ENCODE data around the gene CYP19A1. TPM values are rescaled to one million over a fixed set of nuclear protein-coding genes. Genes with fewer than 3 reads are reported as not detected.

Gene CYP19A1
- total and polyA plus RNA-seq, 5 donors from 2014 or later, result 0.52 TPM; not detected in 4

- DNase-seq (no peak), ATAC-seq (ENCODE audit: low read depth in 2 of 2) (no peak)
- Histone ChIP-seq H3K36me3 (ENCODE audit: control insufficient read depth, insufficient read depth, low read length) (no peaks in the 10 kb centered on the region), H3K9me3 (ENCODE audit: control insufficient read depth in 2 of 2, low read length in 2 of 2) (no peaks in the 10 kb centered on the region), H3K27me3 (ENCODE audit: control insufficient read depth, insufficient read depth, low read length) (peaks cover 3% of the 10 kb centered on the region), H3K4me3 (ENCODE audit: low read depth, low read length) (no peak overlapping the region), H3K4me1 (ENCODE audit: control insufficient read depth, insufficient read depth, low read length, poor library complexity, severe bottlenecking) (no peaks in the 10 kb centered on the region), H3K27ac (ENCODE audit: insufficient read depth, low read length, poor library complexity, severe bottlenecking) (no peak overlapping the region)
- H3K27me3 Mint-ChIP-seq, result peaks cover 17% of the 10 kb centered on the region
- H3K36me3 Mint-ChIP-seq, result no peaks in the 10 kb centered on the region
- H3K9me3 Mint-ChIP-seq, result peaks cover 0 to 4% (median 0%) of the 10 kb centered on the region in 7 donors
- H3K4me3 Mint-ChIP-seq, result peak overlapping the region in 1 of 4 donors; percentile 12
- no peaks in the 10 kb centered on the region for H3K4me1 Mint-ChIP-seq
- H3K27ac Mint-ChIP-seq, result no peak overlapping the region
These were observed 167.3 kb downstream of the CYP19A1 start for GRCh38 chr15:51170882-51171633.

GRCh38 chr15:51168700-51169099 is 169.7 kb downstream of the CYP19A1 start:
- H3K27ac ChIP-seq (ENCODE audit: insufficient read depth, low read length, poor library complexity, severe bottlenecking), result no peak overlapping the region
- DNase-seq (no peak), ATAC-seq (ENCODE audit: low read depth in 2 of 2) (no peak)
- Mint-ChIP-seq H3K27ac (no peak overlapping the region), H3K9me3 (peaks cover 0 to 4% (median 0%) of the 10 kb centered on the region in 7 donors), H3K27me3 (peaks cover 21% of the 10 kb centered on the region), H3K4me1 (no peaks in the 10 kb centered on the region), H3K4me3 (no peak overlapping the region), H3K36me3 (no peaks in the 10 kb centered on the region)
- H3K4me1 ChIP-seq (ENCODE audit: control insufficient read depth, insufficient read depth, low read length, poor library complexity, severe bottlenecking), result no peaks in the 10 kb centered on the region
- peaks cover 3% of the 10 kb centered on the region for H3K27me3 ChIP-seq (ENCODE audit: control insufficient read depth, insufficient read depth, low read length)
- H3K4me3 ChIP-seq (ENCODE audit: low read depth, low read length), result no peak overlapping the region
- no peaks in the 10 kb centered on the region for H3K36me3 ChIP-seq (ENCODE audit: control insufficient read depth, insufficient read depth, low read length)
- no peaks in the 10 kb centered on the region for H3K9me3 ChIP-seq (ENCODE audit: control insufficient read depth in 2 of 2, low read length in 2 of 2)

DNA sequence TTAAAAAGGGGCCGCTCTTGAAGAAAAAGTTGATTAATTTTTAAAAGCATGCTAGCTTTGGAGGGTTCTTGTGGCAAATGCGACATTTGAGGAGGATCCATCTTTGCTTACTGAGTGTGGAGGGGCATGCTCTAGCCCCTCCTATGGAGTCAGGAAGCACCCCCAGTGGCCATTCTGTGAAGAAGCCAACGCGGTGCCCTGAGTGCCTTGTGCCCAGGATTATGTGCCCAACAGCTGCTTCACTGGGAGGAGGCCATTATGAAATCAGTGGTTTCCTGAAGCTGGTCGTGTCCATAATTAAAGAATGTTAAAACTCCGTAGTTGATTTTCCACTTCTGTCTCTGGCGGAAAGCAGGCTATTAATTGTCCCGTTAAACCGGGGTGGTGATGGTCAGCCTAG is 174.6 kb downstream of the CYP19A1 start:
- Mint-ChIP-seq H3K9me3 (no peaks in the 10 kb centered on the region), H3K27me3 (peaks cover 36% of the 10 kb centered on the region), H3K36me3 (no peaks in the 10 kb centered on the region), H3K4me1 (no peaks in the 10 kb centered on the region), H3K4me3 (no peak overlapping the region), H3K27ac (no peak overlapping the region)
- DNase-seq (no peak), ATAC-seq (ENCODE audit: low read depth in 2 of 2) (no peak)
- Histone ChIP-seq H3K4me3 (ENCODE audit: low read depth, low read length) (no peak overlapping the region), H3K36me3 (ENCODE audit: control insufficient read depth, insufficient read depth, low read length) (no peaks in the 10 kb centered on the region), H3K9me3 (ENCODE audit: control insufficient read depth in 2 of 2, low read length in 2 of 2) (no peaks in the 10 kb centered on the region), H3K27me3 (ENCODE audit: control insufficient read depth, insufficient read depth, low read length) (peaks cover 3% of the 10 kb centered on the region), H3K27ac (ENCODE audit: insufficient read depth, low read length, poor library complexity, severe bottlenecking) (no peak overlapping the region), H3K4me1 (ENCODE audit: control insufficient read depth, insufficient read depth, low read length, poor library complexity, severe bottlenecking) (no peaks in the 10 kb centered on the region)

- Mint-ChIP-seq H3K27me3 (peaks cover 29% of the 10 kb centered on the region), H3K4me1 (no peaks in the 10 kb centered on the region)
- no peaks in the 10 kb centered on the region for H3K36me3 ChIP-seq (ENCODE audit: control insufficient read depth, insufficient read depth, low read length)
These were observed 175.3 kb downstream of the CYP19A1 start for GRCh38 chr15:51162865-51163762.

DNA sequence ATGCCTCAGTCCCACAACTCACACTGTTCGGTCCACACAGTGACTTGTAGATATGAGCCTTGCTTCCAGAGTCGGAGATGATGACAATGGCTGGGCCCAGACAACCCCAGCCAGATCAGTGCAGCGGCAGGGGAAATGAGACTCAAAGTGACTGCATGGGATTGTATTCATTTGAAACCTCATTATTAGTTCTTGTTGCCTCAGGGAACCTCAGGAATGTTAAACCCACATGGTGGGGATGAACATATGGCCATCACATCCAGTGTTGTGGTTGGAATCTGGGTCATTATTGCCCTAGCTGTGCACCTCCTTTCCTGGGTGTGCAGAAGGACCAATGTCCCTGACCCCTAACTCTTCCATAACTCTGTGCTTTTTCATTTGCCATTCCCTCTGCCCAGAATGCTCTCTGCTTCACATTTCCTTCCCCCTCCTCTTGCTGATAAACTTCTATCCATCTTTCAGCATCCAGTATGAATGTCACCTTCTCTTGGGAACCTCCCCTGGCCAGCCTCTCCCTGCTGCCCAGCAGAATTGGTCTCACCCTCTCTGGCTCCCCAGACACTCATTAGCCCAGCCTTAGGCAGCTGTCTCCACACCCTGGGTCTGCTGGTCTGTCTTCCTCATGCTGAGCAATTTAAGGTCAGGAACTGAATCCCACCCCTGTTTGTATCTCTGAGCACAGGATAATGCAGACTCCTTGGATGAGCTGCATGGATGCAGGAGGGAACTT is 176.7 kb downstream of the CYP19A1 start:
- no peak overlapping the region for H3K4me3 Mint-ChIP-seq
- H3K36me3 ChIP-seq (ENCODE audit: control insufficient read depth, insufficient read depth, low read length), result no peaks in the 10 kb centered on the region
- no peaks in the 10 kb centered on the region for H3K36me3 Mint-ChIP-seq
- no peaks in the 10 kb centered on the region for H3K9me3 Mint-ChIP-seq
- no peak overlapping the region for H3K27ac ChIP-seq (ENCODE audit: insufficient read depth, low read length, poor library complexity, severe bottlenecking)
- no peak for ATAC-seq (ENCODE audit: low read depth in 2 of 2)
- no peak for DNase-seq
- H3K27ac Mint-ChIP-seq, result no peak overlapping the region
- H3K27me3 Mint-ChIP-seq, result peaks cover 28% of the 10 kb centered on the region
- H3K4me3 ChIP-seq (ENCODE audit: low read depth, low read length), result no peak overlapping the region
- H3K4me1 Mint-ChIP-seq, result no peaks in the 10 kb centered on the region
- H3K4me1 ChIP-seq (ENCODE audit: control insufficient read depth, insufficient read depth, low read length, poor library complexity, severe bottlenecking), result no peaks in the 10 kb centered on the region
- no peaks in the 10 kb centered on the region for H3K27me3 ChIP-seq (ENCODE audit: control insufficient read depth, insufficient read depth, low read length)
- H3K9me3 ChIP-seq (ENCODE audit: control insufficient read depth in 2 of 2, low read length in 2 of 2), result no peaks in the 10 kb centered on the region

More at GRCh38 chr15:51162865-51163762, 175.3 kb downstream of the CYP19A1 start:
- Mint-ChIP-seq H3K27ac (no peak overlapping the region), H3K36me3 (no peaks in the 10 kb centered on the region), H3K9me3 (no peaks in the 10 kb centered on the region), H3K4me3 (no peak overlapping the region)
- no peak overlapping the region for H3K27ac ChIP-seq (ENCODE audit: insufficient read depth, low read length, poor library complexity, severe bottlenecking)
- no peak overlapping the region for H3K4me3 ChIP-seq (ENCODE audit: low read depth, low read length)
- H3K27me3 ChIP-seq (ENCODE audit: control insufficient read depth, insufficient read depth, low read length), result peaks cover under 1% of the 10 kb centered on the region
- peak; percentile 7 to 55 (median 18) for DNase-seq
- no peaks in the 10 kb centered on the region for H3K4me1 ChIP-seq (ENCODE audit: control insufficient read depth, insufficient read depth, low read length, poor library complexity, severe bottlenecking)
- H3K9me3 ChIP-seq (ENCODE audit: control insufficient read depth in 2 of 2, low read length in 2 of 2), result no peaks in the 10 kb centered on the region
- peak; percentile 53 to 55 for ATAC-seq (ENCODE audit: low read depth in 2 of 2)

DNA sequence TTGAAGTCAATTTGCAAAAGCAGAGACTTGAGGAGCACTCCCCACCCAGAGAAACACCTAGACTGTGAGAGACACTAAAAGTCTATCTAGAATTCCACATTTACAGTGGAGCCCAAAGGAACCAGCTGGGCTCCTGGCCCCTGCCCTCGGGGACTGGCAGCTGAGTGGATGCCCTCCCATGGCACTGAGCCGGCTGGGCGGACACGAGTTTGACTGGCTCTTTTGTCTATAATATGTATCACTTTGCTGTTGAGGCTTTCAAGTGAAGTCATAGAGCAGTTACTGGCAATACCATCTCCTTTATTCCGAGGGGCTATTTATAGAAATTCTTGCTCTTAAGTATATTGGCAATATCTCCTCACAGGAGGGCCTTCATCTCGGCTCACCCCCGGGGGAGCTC is 177.9 kb downstream of the CYP19A1 start:
- no peaks in the 10 kb centered on the region for H3K27me3 ChIP-seq (ENCODE audit: control insufficient read depth, insufficient read depth, low read length)
- Mint-ChIP-seq H3K27me3 (peaks cover 28% of the 10 kb centered on the region), H3K9me3 (no peaks in the 10 kb centered on the region), H3K27ac (no peak overlapping the region), H3K4me3 (no peak overlapping the region), H3K4me1 (no peaks in the 10 kb centered on the region), H3K36me3 (no peaks in the 10 kb centered on the region)
- ATAC-seq (ENCODE audit: low read depth in 2 of 2), result no peak
- no peaks in the 10 kb centered on the region for H3K9me3 ChIP-seq (ENCODE audit: control insufficient read depth in 2 of 2, low read length in 2 of 2)
- no peak for DNase-seq
- H3K4me3 ChIP-seq (ENCODE audit: low read depth, low read length), result no peak overlapping the region
- H3K27ac ChIP-seq (ENCODE audit: insufficient read depth, low read length, poor library complexity, severe bottlenecking), result no peak overlapping the region
- no peaks in the 10 kb centered on the region for H3K4me1 ChIP-seq (ENCODE audit: control insufficient read depth, insufficient read depth, low read length, poor library complexity, severe bottlenecking)
- H3K36me3 ChIP-seq (ENCODE audit: control insufficient read depth, insufficient read depth, low read length), result no peaks in the 10 kb centered on the region

Data from CD4-positive, CD25-positive, alpha-beta regulatory T cell (primary cell).